Endothelial cell of umbilical vein (primary cell): ENCODE data around the gene FREM3. TPM values are rescaled to one million over a fixed set of nuclear protein-coding genes. Genes with fewer than 3 reads are reported as not detected.

Source experiments
- BruUV-seq: library from RNA; stranded (reverse); fragments of 400-500 nt; replicated peaks from 2 replicates; lab custom pipeline; 2021; lab: Mats Ljungman, UMichigan
- CTCF ChIA-PET: fragments of 300-600, 350-600 bp; sonication (Branson Sonifier 250); formaldehyde crosslinking; loops from one replicate; lab custom pipeline; 2021; ENCODE audit warnings: antibody characterized with exemption, inconsistent platforms; lab: Charles Lee
- POLR2A ChIA-PET: fragments of 300-600, 350-600 bp; sonication (Branson Sonifier 250); formaldehyde crosslinking; loops from one replicate; lab custom pipeline; 2021; ENCODE audit warnings: antibody characterized with exemption, inconsistent platforms; lab: Charles Lee
- DNase-seq: peaks from one replicate; pipeline ENCODE4 v3.0.0-alpha.2; 2011; ENCODE audit warnings: low read depth, low spot score
- FAIRE-seq: peaks from 2 replicates; lab custom pipeline; 2011; peaks lifted over from hg19 to GRCh38; lab: Jason Lieb, UNC
- H2AFZ ChIP-seq: 2 replicates; pipeline ENCODE4 v1.6.0; 2012; ENCODE audit warnings: low read depth, low read length, control low read depth, inconsistent platforms
- H3K27ac ChIP-seq: 2 replicates; pipeline ENCODE4 v1.5.1; 2011; ENCODE audit warnings: low read depth, mild to moderate bottlenecking, control low read depth, low read length, moderate library complexity; ENCODE audit not compliant: insufficient read depth
- H3K27me3 ChIP-seq, 2 experiments: 2 replicates each; pipeline versions ENCODE4 v1.6.0 to v1.6.1; 2011; ENCODE audit warnings: low read length in 2 of 2, mixed read lengths in 1 of 2; ENCODE audit not compliant: control insufficient read depth in 2 of 2, insufficient read depth in 2 of 2
- H3K36me3 ChIP-seq, 2 experiments: 2 replicates in 1 of 2; 3 replicates in 1 of 2; pipeline ENCODE4 v1.5.1; 2011; ENCODE audit warnings: low read length in 2 of 2, mild to moderate bottlenecking in 1 of 2, moderate library complexity in 1 of 2; ENCODE audit not compliant: control insufficient read depth in 2 of 2, insufficient read depth in 2 of 2; ENCODE audit errors: extremely low read depth in 1 of 2
- H3K4me1 ChIP-seq: 3 replicates; pipeline ENCODE4 v1.5.1; 2011; ENCODE audit warnings: mild to moderate bottlenecking, low read length; ENCODE audit not compliant: control insufficient read depth, insufficient read depth; ENCODE audit errors: extremely low read depth
- H3K4me2 ChIP-seq: 2 replicates; pipeline ENCODE4 v1.6.1; 2011; ENCODE audit warnings: low read length, control low read depth, mixed read lengths; ENCODE audit not compliant: insufficient read depth
- H3K4me3 ChIP-seq, 3 experiments: fragments of 200-600 bp in 1 of 3; sonication (generic), shearing (Covaris generic) in 1 of 3; replicated peaks in 1 of 3; 2 replicates each; pipeline ENCODE4 v1.5.1; 2011 to 2016; ENCODE audit warnings: control low read depth in 3 of 3, low read length in 3 of 3, mild to moderate bottlenecking in 2 of 3, inconsistent platforms in 1 of 3, low read depth in 1 of 3, moderate library complexity in 1 of 3; ENCODE audit not compliant: insufficient read depth in 1 of 3
- H3K79me2 ChIP-seq: 2 replicates; pipeline ENCODE4 v1.6.0; 2012; ENCODE audit warnings: low read length, inconsistent platforms; ENCODE audit not compliant: control insufficient read depth, insufficient read depth
- H3K9ac ChIP-seq: replicated peaks from 2 replicates; pipeline ENCODE3; 2011; ENCODE audit warnings: low read length, control low read depth; ENCODE audit not compliant: insufficient read depth; ENCODE audit errors: extremely low read depth
- H3K9me1 ChIP-seq: replicated peaks from 3 replicates; pipeline ENCODE4 v1.6.0; 2011; ENCODE audit warnings: mild to moderate bottlenecking, low read length; ENCODE audit not compliant: control insufficient read depth, insufficient read depth; ENCODE audit errors: extremely low read depth
- H3K9me3 ChIP-seq: replicated peaks from 2 replicates; pipeline ENCODE4 v1.5.1; 2012; ENCODE audit warnings: low read length, inconsistent platforms; ENCODE audit not compliant: control insufficient read depth, insufficient read depth
- H4K20me1 ChIP-seq: replicated peaks from 2 replicates; pipeline ENCODE3; 2011; ENCODE audit warnings: mild to moderate bottlenecking, low read length; ENCODE audit not compliant: control insufficient read depth, insufficient read depth; ENCODE audit errors: extremely low read depth
- EZH2 ChIP-seq: IDR thresholded peaks from 2 replicates; pipeline ENCODE4 v1.6.1; 2012; ENCODE audit warnings: borderline replicate concordance, low read depth, mild to moderate bottlenecking, moderate library complexity, low read length, inconsistent platforms; ENCODE audit not compliant: severe bottlenecking
- FOS ChIP-seq: IDR thresholded peaks from 2 replicates; pipeline ENCODE4 v1.6.1; 2011; ENCODE audit warnings: mild to moderate bottlenecking, low read length, moderate library complexity, borderline replicate concordance; ENCODE audit not compliant: insufficient read depth
- GATA2 ChIP-seq: IDR thresholded peaks from 2 replicates; pipeline ENCODE4 v1.7.0; 2011; ENCODE audit warnings: low read depth, mild to moderate bottlenecking, moderate library complexity, mixed read lengths, low read length; ENCODE audit not compliant: insufficient read length, insufficient read depth
- JUN ChIP-seq: IDR thresholded peaks from 2 replicates; pipeline ENCODE4 v1.6.1; 2011; ENCODE audit warnings: borderline replicate concordance, low read depth; ENCODE audit not compliant: insufficient read length, insufficient read depth
- MYC ChIP-seq: IDR thresholded peaks from one replicate; pipeline ENCODE4 v1.6.1; 2011; ENCODE audit warnings: mild to moderate bottlenecking, low read depth, low read length
- POLR2A ChIP-seq: IDR thresholded peaks from 2 replicates; pipeline ENCODE4 v1.6.1; 2012; ENCODE audit warnings: low read depth, mild to moderate bottlenecking, control low read depth, low read length
- POLR2AphosphoS5 ChIP-seq: IDR thresholded peaks from 2 replicates; pipeline ENCODE4 v1.6.1; 2012; ENCODE audit warnings: low read depth, mild to moderate bottlenecking, control low read depth, low read length, moderate library complexity; ENCODE audit not compliant: insufficient read depth
- dilution Hi-C: fragments of 300-500 bp; cut with MboI; formaldehyde crosslinking; loops from one replicate; pipeline ENCODE4 v1.15.0; 2019; ENCODE audit warnings: low sequenced_read_pairs; ENCODE audit not compliant: extremely low pct_ligation_motif_present
- intact Hi-C: fragments of 100-400 bp; cut with micrococcal nuclease; formaldehyde crosslinking; loops from one replicate; pipeline ENCODE4 v1.10.0; 2022
- polyA plus RNA-seq, 4 experiments: library from polyadenylated mRNA; depleted of rRNA in 3 of 4; stranded (reverse) in 3 of 4; unstranded in 1 of 4; fragments of >200 nt; gene quantifications; 2 replicates each; pipeline versions ENCODE4 v1.2.1 to v1.2.3, GENCODE V29; 2011 to 2012; ENCODE audit warnings: missing spikeins in 1 of 4
- total RNA-seq: library from RNA; stranded (reverse); gene quantifications from 2 replicates; pipeline ENCODE4 v1.2.3, GENCODE V29; 2021
- TF ChIP-seq, protein P1 (sequence below), 2 donors: IDR thresholded peaks; 1 replicate in 1 of 2; 2 replicates in 1 of 2; pipeline ENCODE4 v1.5.1; 2011; ENCODE audit warnings: low read length in 2 of 2, mild to moderate bottlenecking in 2 of 2, moderate library complexity in 2 of 2, control low read depth in 1 of 2, inconsistent platforms in 1 of 2, low read depth in 1 of 2; ENCODE audit not compliant: insufficient read depth in 1 of 2; ENCODE audit errors: extremely low read depth in 1 of 2
- TF ChIP-seq, protein P2 (sequence below): IDR thresholded peaks from 2 replicates; pipeline ENCODE4 v1.6.1; 2011; ENCODE audit not compliant: insufficient read depth, insufficient read length

Gene FREM3
- total and polyA plus RNA-seq, 2 donors (not counting 3 experiments of a cell fraction or from before 2014, with no cell fraction given) = 0.04 to 0.08 TPM

DNA sequence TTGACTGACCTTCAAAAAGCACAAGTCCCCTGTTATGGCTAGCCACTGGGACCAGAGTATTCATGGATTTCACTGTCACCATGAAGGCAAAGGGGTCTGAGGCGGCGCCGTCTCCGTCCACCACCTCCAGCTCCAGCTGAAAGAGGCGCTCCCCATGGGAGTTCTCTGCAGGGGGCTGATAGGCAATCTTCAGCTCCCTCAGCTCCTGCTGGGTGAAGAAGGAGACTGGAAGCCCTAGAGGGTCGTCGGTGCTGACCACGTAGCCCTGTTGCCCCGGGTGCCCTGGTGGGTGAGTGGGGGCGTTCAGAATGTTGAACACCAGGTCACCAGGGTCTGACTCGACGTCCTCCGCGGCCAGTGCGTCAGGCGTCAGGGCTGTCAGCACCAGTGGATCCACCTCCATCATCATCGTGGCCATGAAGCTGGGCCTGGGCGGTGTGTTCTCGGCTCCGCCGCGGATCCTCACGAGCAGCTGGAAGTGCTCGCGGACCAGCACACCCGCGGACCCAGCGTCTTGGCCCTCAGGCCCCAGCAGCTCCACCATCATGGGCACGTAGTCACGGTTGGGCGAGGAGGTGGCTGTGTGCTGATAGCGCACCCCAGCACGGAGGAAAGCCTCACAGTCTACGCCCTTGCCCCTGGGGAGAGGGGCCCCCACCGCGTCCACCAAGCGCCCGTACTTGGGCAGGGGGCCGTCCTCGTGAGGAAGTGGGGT is 987 bp downstream of the FREM3 start:
- peaks cover 26 to 31% of the 10 kb centered on the region in 2 experiments for H3K27me3 ChIP-seq
- ChIA-PET POLR2A (no interaction called here), CTCF (no interaction called here)
- no peak overlapping the region for H3K27ac ChIP-seq
- dilution Hi-C loops = no loop called here
- H2AFZ ChIP-seq = no peak overlapping the region
- intact Hi-C loops = no loop called here
- no peak overlapping the region for H3K4me3 ChIP-seq
- BruUV-seq = no TSS peak
- DNase-seq (no peak), FAIRE-seq (no peak)
- H3K9ac ChIP-seq = no peak overlapping the region
- H3K36me3 ChIP-seq = no peaks in the 10 kb centered on the region
- no peaks in the 10 kb centered on the region for H3K79me2 ChIP-seq
- H4K20me1 ChIP-seq = no peaks in the 10 kb centered on the region
- no peak overlapping the region for H3K4me2 ChIP-seq
- peaks cover 6% of the 10 kb centered on the region for H3K4me1 ChIP-seq
- no peaks in the 10 kb centered on the region for H3K9me1 ChIP-seq
- no peaks in the 10 kb centered on the region for H3K9me3 ChIP-seq
- TF ChIP-seq, protein P1, sequence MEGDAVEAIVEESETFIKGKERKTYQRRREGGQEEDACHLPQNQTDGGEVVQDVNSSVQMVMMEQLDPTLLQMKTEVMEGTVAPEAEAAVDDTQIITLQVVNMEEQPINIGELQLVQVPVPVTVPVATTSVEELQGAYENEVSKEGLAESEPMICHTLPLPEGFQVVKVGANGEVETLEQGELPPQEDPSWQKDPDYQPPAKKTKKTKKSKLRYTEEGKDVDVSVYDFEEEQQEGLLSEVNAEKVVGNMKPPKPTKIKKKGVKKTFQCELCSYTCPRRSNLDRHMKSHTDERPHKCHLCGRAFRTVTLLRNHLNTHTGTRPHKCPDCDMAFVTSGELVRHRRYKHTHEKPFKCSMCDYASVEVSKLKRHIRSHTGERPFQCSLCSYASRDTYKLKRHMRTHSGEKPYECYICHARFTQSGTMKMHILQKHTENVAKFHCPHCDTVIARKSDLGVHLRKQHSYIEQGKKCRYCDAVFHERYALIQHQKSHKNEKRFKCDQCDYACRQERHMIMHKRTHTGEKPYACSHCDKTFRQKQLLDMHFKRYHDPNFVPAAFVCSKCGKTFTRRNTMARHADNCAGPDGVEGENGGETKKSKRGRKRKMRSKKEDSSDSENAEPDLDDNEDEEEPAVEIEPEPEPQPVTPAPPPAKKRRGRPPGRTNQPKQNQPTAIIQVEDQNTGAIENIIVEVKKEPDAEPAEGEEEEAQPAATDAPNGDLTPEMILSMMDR (IDR thresholded peaks at IDR 0.05; ENCODE audit: extremely low read depth in 1 of 2, insufficient read depth in 1 of 2, low read depth in 1 of 2, low read length in 2 of 2) = no peak
- no peak for TF ChIP-seq POLR2A
- TF ChIP-seq FOS = no peak
- no peak for TF ChIP-seq POLR2AphosphoS5
- TF ChIP-seq, protein P2, sequence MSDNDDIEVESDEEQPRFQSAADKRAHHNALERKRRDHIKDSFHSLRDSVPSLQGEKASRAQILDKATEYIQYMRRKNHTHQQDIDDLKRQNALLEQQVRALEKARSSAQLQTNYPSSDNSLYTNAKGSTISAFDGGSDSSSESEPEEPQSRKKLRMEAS = no peak
- no peak for TF ChIP-seq GATA2
- no peak for TF ChIP-seq JUN
- no peak for TF ChIP-seq EZH2
- no peak for TF ChIP-seq MYC
